ENCODE data around the gene STEAP3.

Gene STEAP3

GRCh38 chr2:119198240-119198840 lies 25.3 kb upstream of the STEAP3 start:
- no peak for DNase-seq

GRCh38 chr2:119201815-119202214 lies 21.8 kb upstream of the STEAP3 start:
- no peak for DNase-seq

GRCh38 chr2:119202610-119203310 lies 20.9 kb upstream of the STEAP3 start:
- no peak for DNase-seq

- DNase-seq: no peak
These were observed 19.1 kb upstream of the STEAP3 start for GRCh38 chr2:119204525-119204924.

- DNase-seq: no peak
These were observed 18.5 kb upstream of the STEAP3 start for GRCh38 chr2:119205001-119205706.

- no peak for DNase-seq
These were observed 17.4 kb upstream of the STEAP3 start for GRCh38 chr2:119206201-119206600.

GRCh38 chr2:119207447-119207846 lies 16.2 kb upstream of the STEAP3 start:
- no peak for DNase-seq

GRCh38 chr2:119208791-119209203 lies 14.8 kb upstream of the STEAP3 start:
- no peak for DNase-seq

- DNase-seq: no peak
These were observed 11.4 kb upstream of the STEAP3 start for GRCh38 chr2:119212139-119212800.

- no peak for DNase-seq
These were observed 9.1 kb upstream of the STEAP3 start for GRCh38 chr2:119214453-119215037.

- DNase-seq: no peak
These were observed 6.6 kb upstream of the STEAP3 start for GRCh38 chr2:119216994-119217393.

GRCh38 chr2:119218478-119219064 lies 5.1 kb upstream of the STEAP3 start:
- DNase-seq: no peak

GRCh38 chr2:119219873-119220272 lies 3.8 kb upstream of the STEAP3 start:
- DNase-seq: no peak

GRCh38 chr2:119220720-119221301 lies 2.8 kb upstream of the STEAP3 start:
- no peak for DNase-seq

GRCh38 chr2:119221609-119222008 lies 2.0 kb upstream of the STEAP3 start:
- no peak for DNase-seq

GRCh38 chr2:119222213-119222612 lies 1.4 kb upstream of the STEAP3 start:
- no peak for DNase-seq

GRCh38 chr2:119222863-119223520 lies 642 bp upstream of the STEAP3 start:
- DNase-seq: no peak

- no peak for DNase-seq
These were observed 914 bp downstream of the STEAP3 start for GRCh38 chr2:119224391-119225104.

GRCh38 chr2:119225105-119225865 lies 1.7 kb downstream of the STEAP3 start:
- DNase-seq: no peak

GRCh38 chr2:119225926-119226325 lies 2.3 kb downstream of the STEAP3 start:
- no peak for DNase-seq

Measured in activated CD8-positive, alpha-beta memory T cell treated with anti-CD3 and anti-CD28 coated beads, Interleukin-2, amount 50 U/mL, for 48 hours (primary cell).